Fibroblast of skin of back (primary cell): Measurements from ENCODE around the gene ZMIZ1.

Experiments used
- DNase-seq: peaks from one replicate; pipeline ENCODE4 v3.0.0-alpha.2; 2013

Gene ZMIZ1

DNA sequence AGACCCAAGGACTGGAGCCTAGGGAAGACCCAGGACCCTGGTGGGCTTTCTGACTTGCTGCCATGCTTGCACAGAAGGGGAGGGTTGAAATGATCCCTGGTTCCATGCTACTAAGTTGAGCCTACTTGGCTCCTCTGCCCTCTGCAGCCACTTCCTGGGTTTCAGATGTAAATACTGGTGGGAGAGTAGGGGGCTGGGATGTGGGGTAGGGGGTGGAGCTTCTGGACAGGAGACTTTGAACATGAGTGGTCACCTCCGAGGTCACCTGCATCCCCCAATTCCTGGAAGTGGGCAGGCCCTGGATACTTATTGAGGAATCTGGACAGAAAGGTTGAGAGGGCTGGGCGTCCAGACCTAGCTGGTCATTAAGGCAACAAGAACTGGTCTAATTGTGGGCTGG is 2.9 kb upstream of the ZMIZ1 start:
- no peak for DNase-seq

DNA sequence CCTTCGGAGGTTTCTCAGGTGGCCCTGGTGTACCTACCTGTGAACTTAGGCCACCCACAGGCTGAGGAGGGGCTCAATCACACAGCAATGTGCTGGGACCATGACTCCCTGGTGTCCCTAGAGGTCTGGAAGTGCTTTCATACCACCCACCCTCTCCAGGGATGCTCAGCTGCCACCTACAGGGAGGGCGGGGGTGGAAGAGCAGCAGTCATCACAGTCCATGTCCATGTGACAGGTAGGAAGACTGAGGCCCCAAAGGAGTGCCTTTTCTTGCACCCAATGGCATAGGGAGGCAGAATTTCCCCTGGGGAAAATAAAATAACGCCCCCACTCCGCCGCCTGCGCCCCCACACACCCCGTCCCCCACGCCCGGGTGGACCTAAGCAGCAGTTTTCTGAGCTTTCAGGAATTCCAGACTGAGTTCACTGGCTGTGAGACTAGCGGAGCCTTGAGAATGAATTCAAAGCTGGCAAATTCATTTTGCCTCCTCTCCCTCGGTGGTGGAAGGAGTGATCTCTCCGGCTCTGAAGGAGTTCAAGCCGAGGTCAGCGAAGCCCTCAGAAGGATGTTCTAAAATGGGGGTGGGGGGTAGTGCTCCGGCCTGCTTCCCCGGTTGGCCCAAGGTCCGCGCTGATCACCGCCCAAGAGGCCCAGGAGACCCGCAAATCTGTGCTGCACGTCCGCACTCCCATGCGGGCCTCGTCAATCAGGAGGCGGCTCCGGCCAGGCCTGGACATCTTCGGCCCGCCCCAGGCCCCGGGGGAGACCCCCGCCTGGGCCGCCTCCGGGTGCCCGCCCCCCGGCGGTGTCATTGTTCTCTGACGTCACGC is 2.1 kb upstream of the ZMIZ1 start:
- DNase-seq, result peak; percentile 51

DNA sequence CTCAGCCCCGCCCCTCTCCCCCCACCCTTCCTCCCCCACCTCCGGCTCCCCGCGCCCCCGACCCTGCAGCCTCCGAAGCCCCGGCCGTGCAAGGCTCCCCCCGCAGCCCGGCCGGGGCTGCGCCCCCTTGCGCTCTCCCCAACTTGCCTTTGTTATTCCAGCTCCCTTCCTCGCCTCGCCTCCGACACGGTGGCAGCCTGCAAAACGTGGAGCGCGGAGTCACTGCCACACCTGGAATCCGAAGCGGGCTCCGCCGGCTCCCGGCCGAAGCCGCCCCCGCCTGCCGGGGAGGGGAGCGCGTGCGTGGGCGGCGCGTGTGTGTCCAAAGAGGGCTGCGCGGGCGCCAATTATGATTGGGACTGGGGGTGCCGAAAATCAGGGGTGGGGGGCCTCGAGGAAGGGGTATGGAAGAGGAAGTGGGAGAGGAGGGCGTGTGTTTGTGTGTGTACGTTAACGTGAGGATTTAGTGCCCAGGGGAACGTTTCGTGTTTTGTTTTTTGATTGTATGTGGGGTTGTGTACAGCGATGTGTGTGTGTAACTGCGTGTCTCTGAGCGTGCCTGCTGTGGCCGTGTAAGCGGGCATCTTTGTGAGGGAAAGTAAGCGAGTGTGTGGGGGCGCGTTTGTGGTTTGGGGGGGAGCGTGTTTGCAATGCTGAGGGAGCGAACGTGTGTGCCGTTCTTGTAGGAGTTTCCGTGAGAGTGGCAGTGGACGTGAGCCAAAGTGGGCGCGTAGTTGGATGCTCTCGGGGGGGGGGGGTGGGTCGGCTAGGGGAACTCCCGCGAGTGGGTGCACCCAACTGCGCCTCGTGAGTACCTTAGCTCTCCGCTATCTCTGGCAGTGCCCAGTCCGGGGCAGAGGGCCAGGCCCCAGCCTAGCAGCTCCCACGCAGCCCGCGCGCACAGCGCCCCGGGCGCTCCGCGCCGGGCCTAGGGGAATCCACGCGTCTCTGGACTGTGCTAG is 1.2 kb upstream of the ZMIZ1 start:
- peak; percentile 89 for DNase-seq

DNA sequence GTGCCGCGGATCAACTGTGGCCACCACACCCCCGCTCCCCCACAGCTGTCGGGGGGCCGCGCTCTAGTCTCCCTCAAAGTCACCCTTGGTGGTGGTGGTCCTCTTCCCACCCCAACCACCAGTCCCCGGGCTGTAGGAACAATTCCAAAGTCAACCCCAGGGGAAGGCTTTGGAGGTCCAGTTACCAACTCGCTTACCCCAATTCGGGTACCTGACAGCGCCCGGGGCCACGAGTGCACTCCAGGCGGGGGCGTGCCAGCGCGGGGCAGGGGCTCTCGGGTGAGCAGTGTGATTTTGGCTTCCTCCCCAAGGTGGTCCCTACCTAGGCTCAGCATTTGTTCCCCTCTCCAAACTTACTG is 584 bp upstream of the ZMIZ1 start:
- peak; percentile 26 for DNase-seq

DNA sequence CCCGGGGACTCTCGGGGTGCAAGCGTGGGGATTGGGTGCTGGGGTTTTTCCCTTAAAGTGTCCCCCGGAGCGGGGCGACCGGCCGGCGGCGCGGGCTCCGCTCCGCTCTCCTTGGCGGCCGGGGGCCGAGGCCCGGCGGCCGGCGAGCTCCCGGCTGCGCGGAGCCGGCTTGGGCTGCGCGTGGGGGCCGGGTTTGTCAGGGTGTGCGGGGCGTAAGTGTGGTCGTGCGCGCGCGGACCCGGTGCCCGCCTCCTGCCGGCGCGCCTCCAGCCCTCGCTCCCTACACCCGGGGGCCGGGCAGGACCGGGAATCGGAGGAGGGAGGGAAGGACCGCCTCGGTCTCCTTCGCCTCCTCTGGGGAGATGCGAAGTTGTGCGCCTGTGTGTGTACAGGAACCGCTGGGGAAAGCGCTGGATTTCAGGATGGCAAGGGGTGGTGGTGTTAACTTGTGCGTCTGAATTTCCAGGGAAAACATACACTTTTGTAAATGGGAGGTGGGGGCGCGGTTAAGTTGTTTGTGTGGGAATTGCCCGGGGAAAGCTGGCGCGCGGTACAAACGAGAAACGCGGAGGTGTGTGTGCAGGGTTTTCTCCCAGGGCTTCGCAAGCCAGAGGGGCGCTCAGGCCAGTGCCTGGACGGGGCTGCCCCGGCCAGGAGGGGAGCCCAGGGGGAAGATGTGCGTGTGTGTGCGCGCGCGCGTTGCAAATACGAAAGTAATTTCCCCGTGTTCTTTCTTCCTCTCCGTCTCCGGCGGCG is 737 bp downstream of the ZMIZ1 start:
- DNase-seq, result peak; percentile 51

DNA sequence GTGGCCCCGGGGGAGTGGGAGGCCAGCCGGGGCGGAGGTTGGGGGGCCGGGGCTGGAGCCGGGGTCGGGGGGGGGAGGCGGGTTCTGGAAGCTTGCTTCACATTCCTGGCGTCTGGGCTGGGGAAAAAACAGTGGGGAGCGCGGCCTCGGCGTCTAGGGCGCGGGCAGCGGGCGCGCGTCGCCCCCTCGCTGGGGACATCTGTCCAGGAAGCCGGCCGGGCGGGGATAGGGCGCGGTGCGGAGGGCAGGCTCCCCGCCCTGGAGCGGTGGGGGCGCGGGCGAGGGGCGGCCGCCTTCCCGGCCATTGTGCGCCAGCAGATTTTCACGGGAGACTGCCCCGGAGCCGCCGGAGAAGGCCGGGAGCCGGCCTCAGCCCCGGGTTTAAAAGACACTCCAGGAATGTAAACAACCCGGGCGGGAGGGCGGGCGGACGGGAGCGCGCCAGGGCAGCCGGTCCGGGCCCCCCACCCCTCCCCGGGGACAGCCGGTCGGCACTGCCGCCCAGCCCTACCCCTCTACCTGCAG is 1.4 kb downstream of the ZMIZ1 start:
- peak; percentile 63 for DNase-seq

DNA sequence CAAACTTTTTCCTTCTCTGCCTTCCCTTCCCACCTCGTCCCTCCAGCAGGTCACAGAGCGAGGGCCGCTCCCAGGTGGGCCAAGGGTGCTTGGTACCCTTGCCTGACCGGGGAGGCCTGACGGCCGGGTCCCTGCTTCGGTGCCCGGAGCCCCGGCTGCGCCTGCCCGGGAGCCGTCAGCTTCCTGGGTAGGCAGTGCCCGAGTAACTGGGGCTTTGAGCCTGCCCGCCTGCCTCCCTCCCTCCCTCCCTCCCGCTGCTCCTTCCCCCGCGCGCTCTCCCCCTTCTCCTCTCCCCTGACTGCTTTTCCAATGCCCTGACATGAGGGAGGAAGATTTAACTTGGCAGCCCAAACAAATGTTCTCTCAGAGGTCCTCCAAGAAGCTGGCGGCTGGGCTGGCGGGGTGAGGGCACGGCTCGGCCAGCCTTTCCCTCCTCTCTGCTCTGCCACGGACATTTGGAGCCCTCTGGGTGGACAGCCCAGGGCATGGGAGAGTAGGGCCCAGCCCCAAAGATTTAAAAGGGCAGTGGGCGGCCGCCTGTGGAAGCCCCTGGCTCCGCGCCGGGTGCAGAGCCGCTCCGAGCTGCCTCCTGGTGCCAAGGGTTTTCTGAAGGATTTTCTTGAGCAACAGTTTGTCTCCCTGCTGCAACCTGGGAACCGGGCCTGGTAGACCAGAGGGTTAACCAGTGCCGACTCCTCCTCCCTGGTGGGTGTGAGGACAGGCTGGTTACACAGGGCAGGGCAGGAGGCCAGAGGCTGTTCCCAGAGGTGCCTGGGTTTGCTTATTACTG is 2.0 kb downstream of the ZMIZ1 start:
- peak; percentile 75 for DNase-seq

DNA sequence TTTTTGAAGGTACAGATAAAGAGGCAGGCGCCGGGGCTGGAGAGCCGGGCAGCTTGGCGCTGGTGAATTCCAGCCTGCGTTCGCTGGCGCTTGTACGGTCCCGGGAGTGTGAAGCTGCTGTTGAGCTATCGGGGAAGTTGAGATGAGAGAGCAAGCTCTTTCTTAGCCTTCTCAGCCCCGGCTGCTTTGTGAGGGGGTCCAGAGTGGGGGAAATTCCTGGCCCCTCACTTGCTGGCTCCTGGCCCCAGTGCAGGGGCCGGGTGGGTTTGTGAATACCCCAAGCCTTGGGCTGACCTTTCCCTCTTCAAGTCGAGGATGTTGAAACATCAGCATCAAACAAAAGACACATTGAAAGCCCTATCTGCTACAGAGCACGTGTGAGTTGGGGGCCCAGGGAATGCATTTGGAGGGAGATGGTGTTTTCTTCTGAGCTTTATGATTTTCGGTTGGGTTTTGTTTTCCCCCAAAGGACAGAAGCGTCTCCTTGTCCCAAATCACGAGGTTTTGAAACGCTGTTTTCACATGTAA is 2.7 kb downstream of the ZMIZ1 start:
- no peak for DNase-seq

DNA sequence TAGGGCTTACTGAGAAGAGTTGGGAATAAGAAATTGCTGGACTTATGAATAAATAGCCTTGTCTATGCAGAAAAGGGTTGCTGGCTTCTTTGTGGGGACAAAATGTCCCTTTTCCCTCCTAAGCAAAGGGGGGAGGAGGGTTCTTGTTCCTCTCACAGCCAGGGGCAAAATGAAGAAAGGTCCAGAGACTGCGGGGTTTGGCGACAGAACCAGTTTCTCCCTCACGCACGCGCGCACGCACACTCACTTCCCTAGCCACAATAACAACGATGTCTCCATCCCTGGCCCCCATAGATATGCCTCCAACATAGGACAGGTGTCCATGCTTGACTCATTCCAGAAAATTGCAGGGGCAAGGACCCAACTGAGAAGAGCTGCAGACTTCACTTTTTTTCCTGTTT is 3.3 kb downstream of the ZMIZ1 start:
- DNase-seq, result no peak

DNA sequence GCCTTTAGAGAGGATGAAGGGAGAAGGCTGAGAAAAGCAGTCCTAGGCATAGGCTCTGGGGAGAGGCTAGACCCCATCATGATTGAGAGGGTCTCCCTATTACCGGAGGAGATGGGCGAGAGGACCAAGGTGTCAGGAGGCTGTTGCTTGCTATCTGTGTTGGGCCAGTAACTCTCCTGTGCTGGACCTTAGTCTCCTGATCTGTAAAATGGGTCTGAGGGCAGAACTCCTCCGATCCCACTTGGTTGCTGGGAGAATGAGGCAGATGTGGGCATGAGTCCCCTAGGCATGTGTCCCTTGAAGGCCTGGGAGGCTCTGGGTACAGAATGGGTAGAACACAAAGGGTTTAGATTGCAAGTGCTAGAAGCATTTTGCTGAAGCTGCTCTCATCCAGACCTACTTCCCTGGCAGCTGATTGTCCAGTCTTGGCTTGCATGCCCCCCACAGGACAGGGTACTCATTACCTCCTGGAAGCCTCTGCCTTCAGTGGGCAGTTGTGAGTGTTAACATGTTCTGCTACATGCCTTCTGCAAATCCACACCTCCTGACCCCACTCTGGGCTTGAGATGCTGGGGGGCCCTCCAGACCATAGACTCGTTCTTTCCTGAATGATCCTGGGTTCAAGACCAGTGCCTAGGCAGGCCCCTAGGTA is 4.4 kb downstream of the ZMIZ1 start:
- no peak for DNase-seq

DNA sequence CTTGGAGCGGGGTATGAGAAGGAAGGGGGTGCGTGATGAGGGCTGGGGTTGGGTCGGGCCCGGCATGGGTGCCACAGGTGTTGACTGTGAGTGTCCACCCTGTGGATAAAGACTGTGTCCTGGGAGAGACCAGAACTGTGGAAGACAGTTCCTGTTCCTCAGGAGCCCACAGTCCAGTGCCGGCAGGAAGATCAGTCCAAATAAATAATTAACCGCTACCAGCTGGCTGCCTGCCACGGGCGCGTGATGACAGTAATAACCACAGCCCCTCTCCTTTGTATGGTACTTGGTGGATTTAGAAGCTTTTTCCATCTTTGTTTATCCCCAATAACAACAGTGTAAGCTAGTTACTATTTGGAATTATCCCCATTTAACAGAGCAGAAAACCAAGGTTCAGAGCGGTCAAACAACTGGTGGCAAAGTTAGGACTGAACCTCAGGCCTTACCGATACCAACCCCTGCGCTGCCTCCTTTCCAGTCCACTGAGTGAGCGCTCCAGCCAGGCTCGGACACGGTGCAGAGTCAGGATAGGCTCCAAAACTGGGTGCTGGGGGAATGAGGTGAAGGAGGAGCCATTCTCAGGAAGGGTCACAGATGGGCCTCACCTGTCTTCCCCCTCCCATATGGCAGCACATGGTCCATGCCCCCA is 5.1 kb downstream of the ZMIZ1 start:
- peak; percentile 35 for DNase-seq

DNA sequence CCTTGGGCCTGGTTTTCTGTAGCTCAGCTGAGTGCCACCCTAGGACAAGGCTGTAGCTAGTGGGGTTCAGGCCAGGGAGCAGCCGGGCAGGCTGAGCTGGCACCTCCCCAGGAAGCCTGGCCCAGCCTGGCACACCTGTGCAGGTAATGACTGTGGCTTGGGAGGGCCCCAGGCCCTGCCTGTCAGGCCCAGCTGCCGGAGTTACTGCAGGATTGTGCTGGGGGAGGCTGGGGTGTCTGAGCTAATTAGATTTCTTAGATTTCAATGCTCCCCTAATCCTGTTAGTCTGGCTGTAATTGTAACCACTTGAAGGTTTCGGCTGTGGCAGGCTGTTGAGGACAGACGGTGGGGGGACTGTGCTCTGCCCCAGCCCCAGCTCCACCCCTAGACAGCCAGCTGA is 6.0 kb downstream of the ZMIZ1 start:
- DNase-seq, result no peak

DNA sequence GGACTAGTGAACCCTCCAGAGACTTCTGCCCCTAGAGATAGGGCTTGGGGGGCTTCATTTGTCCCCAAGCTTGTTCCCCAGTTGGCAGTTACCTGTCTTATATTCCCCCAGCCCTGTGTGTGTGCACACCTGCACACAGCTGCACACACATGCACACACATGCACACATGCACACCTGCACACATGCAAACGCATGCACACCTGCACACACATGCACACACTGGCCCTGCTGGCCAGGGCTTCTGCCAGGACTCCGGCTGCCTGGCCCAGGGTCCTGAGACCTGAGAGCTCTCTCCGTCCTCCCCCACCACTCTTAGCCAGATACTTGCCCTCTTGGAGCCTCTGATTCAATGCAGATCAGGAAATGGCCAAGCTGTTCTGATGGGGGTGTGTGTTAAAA is 6.7 kb downstream of the ZMIZ1 start:
- DNase-seq, result no peak

DNA sequence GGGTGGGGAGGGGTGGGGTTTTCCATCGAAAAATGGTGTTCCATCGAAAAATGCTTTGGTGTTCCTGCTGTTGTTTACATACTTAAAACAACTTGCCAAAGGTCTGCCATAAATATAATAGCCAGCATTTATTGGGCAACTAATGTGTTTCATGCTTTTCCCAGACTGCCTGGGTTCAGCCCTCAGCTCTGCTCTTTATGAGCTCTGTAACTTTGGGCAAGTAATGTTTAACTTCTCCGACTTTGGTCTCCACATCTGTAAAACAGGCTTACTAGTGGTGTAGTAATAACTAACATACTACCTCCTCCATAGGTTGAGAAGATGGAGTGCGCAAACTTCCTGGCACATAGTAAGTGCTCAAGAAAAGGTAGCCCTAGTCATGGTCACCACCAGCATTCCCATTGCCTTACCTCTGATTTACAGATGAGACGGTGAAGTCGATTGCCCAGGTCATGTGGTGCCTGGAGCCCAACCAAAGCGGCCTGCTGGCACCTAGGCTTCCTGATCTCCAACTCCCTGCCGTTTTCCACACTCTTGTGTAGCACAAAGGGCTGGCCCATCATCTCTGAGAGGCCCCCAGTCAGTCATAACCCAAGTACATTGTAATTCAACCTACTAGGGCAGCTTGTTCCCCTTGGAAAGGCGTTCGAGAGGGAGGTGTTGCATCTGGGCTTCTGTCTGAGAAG is 8.9 kb downstream of the ZMIZ1 start:
- DNase-seq, result no peak

DNA sequence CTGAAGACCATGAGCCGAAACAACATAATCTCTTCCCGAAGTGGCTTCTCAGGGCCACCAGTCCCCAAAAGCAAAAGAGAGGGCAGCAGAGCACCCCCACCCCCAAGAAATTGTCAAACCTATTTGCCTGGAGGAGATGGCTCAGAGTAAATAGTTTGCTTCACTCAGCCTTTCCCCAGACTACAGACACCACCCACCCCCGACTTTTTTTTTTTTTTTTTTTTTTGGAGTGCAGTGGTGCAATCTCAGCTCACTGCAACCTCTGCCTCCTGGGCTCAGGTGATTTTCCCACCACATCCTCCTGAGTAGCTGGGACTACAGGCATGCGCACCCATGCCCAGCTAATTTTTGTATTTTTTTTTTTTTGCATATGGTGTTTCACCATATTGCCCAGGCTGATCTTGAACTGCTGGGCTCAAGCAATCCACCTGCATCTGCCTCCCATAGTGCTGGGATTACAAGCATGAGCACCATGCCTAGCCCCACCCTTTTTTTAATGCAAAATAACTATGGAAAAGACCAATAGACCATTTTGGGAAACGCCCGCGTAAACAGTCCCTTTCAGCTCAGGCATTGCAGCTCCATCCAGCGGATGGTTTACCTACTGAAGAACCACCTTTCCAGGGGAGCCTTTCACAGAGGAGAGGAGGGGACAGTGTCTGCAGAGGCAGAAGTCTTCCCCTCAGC is 9.7 kb downstream of the ZMIZ1 start:
- DNase-seq, result no peak

DNA sequence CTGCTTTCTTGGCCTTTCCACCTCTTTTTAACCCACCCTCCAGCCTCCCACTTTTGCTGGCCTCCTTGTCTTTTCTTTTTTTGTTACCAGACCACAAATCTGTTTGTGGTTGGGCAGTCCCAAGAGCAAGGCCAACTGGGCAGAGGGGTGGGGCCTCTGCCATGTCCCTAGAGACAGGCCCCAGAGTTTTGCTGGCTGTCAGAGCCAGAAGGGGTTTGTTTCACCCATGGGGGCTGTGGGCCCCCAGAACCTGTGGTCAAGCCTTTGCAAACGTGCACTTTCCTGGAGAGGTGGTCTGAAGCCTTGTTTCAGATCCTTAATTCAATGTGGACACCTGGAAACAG is 10.3 kb downstream of the ZMIZ1 start:
- peak; percentile 22 for DNase-seq

DNA sequence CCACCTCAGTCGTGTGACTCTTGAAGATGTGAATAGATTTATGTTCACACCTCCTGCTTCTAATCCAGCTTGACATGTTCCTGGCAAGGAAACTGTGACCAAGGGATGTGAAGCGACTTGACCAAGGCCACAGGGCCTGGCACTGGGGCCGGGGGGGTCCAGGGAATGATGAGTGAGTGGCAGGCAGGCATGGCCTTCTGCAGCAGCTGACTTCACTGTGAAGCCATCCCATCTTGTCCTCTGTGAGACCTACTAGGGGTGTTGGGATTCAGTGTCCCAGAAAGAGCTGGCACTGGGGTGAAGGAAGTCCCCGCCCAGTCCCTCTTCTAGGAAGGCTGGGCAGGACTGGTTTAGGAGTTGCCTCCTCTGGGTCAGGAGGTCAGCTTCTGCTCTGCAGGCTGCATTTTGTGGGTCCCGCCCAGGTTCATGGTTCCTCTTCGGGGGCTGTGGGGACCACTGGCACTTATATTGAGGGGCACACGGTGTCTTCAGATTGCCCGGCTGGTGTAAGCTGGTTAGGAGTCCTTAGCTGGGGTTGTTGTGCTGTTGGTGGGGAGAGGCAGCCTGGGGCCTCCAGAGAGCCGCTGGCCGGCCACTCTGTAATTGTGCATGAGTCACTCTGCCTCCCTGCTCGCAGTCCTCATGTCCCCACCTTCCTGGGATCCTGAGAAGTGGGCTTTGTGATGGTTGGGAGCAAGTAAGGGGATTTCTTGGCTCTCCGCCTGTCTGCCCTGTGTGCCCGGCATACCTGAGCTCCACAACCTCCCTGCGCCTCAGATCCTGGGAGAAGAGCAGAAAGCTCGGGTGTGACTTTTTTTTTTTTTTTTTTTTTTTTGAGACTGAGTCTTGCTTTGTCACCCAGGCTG is 11.0 kb downstream of the ZMIZ1 start:
- peak; percentile 79 for DNase-seq

DNA sequence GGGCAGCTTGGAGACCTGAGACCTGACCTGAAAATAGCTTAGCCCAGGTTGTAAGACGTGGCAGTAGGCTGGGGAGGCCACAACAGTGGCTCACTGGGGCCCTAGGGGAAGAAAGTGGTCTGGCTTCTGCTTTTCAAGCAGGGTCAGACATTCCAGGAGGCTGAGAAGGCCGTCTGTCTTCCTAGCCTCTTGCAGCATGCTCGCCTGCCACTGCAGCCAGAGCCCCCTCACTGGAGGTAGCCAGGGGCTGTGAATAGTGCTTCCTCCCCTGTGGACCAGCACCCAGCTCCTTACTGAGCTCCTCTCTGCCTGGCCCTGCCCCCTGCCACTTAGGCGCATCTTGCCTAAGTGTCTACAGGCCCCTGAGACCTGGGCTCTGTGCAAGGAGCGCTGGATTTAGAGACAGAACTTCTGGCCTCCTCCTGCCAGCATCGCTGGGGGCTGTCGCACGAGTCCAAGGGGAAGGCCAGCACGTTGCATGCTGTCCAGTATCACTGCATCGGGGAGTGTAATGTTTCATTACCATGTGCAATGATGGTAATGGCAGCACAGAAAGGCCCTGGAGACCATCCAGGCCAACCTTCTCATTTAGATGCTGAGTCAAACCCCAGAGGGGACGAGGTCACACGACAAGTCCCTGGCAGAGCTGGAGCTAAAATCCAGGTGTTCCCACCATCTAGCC is 12.7 kb downstream of the ZMIZ1 start:
- DNase-seq, result peak; percentile 92
